GM12872 (cell line): ENCODE data around the gene DNASE1L1.

Source experiments
- TF ChIP-seq, protein P1 (sequence below): IDR thresholded peaks from 3 replicates; pipeline ENCODE4 v1.5.1; 2011; ENCODE audit warnings: low read depth, mild to moderate bottlenecking, low read length, moderate library complexity; ENCODE audit not compliant: insufficient read depth

The DNASE1L1 gene

DNA sequence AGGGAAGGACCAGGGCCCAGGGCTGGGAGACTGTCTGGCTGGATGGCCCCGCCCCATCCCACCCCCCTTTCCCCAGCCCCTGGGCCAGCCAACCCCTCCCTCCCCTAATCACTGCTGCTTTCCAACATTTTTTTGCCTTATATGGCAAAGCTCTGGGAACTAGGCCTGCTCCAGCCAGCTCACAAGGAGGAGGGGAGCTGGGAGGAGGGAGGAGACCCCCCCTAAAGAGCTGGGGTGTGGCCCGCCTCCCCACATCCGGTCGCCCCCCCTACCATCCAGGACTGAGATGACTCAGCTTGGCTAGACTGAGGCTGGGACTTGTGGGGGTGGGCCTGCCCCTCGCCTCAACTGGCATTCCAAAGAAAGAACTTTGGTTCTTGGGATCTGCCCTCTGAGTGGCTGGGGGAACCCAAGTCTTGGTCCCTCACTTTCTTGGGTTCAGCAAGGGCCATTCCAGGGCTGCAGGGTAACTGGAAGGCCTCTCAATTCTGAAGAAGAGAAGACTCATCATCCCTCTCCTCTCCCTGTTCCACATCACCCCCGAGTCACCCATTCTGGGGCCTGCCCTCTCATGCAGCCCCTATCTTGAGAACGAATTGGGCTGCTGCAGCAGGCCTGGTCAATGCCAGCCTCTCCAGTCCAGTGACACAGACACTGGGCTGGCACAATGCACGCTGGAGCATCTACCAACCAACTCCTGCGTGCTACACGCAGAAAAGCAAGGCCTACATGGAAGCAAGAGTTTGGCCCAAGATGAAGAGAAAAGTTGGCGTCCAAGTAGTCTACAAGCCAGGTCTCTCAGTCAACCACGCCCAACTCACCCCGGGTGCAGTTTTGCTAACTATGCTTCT, 39.4 kb downstream of the DNASE1L1 start:
- TF ChIP-seq, protein P1, sequence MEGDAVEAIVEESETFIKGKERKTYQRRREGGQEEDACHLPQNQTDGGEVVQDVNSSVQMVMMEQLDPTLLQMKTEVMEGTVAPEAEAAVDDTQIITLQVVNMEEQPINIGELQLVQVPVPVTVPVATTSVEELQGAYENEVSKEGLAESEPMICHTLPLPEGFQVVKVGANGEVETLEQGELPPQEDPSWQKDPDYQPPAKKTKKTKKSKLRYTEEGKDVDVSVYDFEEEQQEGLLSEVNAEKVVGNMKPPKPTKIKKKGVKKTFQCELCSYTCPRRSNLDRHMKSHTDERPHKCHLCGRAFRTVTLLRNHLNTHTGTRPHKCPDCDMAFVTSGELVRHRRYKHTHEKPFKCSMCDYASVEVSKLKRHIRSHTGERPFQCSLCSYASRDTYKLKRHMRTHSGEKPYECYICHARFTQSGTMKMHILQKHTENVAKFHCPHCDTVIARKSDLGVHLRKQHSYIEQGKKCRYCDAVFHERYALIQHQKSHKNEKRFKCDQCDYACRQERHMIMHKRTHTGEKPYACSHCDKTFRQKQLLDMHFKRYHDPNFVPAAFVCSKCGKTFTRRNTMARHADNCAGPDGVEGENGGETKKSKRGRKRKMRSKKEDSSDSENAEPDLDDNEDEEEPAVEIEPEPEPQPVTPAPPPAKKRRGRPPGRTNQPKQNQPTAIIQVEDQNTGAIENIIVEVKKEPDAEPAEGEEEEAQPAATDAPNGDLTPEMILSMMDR = no peak

DNA sequence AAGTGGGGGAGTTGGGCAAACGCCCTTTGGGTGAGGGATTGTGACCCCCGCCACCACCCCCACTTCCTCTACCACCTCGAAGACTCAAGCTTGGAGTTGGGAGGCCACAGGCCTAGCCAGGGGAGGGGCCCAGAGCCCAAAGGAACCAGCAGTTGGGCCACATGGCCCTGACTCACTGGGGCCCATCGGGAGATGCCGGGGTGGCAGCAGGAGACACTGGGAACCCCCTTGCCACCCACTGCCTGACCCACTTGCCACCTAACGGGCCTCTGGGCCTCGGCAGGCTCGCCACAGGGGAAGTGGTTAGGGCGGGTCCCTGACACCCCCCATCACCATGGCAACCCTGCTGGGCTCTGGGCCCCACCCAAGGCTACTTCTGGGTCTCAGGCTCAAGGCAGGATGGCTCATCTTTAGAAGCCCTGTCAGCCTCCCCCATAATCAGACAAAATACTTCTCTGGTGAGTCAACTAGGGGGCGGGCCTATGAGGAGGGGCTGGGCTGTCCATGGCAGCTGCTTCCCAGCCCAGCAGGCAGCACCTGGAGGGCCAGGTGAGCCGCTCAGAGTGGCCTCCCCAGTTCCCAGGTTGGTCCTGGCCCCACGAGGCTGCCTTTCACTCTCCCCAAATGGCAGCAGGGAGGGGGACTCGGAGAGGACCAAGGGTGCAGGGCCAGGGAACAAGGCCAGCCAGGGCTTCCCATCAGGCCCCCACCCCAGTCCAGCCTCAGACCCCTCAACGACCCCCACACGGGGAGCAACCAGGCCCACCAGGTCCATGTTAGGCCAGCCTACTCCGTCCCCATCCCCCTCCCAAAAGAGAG, 40.2 kb downstream of the DNASE1L1 start:
- TF ChIP-seq, protein P1 = no peak

DNA sequence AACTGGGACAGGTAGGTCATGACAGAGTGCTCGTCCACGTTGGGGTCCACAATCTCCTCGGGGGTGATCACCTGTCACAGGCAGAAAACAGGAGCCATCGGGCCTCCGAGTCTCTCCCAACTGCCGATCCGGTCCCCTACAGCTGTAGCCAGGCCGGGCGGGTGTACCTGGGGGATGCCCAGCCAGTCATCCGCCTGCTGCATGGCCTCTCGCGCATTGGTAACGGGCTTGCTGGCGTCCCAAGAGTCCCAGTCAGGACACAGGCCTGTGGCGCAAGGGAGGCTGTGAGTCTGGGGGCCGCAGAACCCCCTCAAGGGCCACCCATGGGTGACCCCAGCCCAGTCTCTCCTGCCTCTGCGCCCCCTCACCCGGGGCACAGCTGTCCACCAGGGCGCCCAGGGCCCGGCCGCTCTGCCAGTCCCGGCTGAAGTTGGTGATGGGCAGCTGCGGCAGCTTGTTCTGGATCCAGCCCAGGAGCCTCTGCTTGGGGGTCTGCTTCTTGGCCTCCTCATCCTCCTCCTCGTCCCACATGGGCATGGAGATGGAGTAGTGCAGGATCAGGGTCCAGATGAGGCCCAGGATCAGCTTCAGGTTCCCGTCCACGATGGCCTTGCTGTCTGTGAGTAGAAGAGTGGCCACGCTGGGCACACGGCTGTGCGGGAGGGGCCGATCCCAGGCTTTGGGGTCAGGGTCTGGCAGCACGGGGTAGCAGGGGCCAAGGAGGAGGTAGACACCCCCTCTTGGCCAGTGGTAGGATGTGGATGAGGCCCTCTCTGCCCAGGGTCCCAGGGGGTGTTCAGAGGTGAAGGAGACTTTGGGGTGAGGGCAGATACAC, 41.4 kb downstream of the DNASE1L1 start:
- TF ChIP-seq, protein P1 = no peak

DNA sequence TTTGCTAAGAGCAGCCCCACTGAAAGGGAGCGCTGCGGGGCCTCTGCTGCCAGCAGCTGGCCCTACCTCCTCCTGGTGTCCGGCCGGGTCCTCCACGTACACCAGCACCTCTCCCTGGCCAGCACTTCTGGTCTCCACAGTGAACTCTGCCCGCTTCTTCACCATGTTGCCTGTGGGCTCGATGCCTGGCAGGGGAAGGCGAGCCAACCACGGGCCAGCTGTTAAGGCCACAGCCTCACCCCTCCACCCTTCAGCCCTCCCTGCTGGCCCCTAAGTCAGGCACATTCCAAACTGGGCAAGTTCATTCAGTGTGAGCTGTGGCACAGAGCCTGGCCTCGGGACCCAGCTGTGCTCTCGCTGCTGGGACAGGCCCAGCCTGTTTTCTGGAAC, 42.4 kb downstream of the DNASE1L1 start:
- TF ChIP-seq, protein P1 = no peak

DNA sequence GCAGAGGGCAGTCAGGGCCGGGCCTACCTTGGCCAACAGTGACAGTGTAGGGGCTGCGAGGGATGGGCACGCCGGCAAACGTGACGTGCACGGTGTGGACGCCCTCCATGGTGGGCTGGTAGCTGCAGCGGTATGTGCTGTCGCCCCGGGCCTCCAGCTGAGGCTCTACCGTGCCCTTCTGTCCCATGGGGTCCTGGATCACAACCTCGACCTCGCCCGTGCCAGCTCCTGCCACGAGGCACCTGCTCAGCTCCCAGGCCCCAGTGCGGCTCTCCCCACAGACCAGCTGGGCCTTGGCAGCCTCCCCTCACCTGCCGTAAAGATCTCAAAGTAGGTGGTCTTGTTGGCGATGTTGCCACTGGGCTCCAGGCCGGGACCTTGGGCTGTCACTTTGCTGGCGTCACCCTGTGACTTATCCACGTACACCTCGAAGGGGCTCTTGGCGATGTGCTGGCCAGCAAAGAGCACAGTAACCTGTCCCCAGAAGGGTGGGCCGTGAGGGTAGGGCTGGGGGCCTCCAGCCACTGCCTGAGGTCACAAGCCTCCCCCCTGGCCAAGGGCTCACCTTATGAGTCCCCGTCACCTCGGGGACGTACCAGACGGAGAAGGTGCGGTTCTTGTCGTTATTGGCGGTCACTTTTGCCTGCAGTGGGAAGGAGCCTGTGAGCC, 42.9 kb downstream of the DNASE1L1 start:
- TF ChIP-seq, protein P1 = no peak

DNA sequence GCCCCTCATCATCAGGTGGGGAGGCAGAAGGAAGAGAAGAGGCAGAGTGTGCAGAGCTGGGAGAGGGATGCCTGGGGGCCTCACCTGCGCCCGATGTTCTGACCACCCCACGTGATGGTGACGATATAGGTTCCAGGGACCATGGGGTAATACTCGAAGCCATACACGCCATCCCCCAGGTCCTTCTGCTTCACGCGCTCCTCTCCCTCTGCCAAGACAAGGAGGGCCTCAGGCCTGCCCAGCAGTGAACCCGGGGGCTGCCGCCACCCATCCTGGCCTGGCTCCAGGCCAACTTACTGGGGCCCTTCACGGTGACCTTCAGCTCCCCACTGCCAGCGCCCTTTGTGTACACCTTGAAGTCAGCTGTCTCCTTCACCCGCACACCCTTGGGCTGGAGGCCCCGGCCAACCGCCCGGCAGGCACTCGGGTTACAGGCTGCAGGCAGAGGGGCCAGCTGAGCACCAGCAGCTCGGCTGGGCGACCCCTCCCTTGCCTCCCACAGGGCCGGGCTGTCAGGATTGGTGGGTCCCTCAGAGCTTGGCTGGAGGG, 43.9 kb downstream of the DNASE1L1 start:
- TF ChIP-seq, protein P1 = no peak
